ENCODE measurements around the gene RAET1E. TPM values are rescaled to one million over a fixed set of nuclear protein-coding genes. Genes with fewer than 3 reads are reported as not detected.

Gene RAET1E
- total and polyA plus RNA-seq, 9 of the 15 experiments (the other 6 are each of a cell fraction or from before 2014, with no cell fraction given), result not detected

DNA sequence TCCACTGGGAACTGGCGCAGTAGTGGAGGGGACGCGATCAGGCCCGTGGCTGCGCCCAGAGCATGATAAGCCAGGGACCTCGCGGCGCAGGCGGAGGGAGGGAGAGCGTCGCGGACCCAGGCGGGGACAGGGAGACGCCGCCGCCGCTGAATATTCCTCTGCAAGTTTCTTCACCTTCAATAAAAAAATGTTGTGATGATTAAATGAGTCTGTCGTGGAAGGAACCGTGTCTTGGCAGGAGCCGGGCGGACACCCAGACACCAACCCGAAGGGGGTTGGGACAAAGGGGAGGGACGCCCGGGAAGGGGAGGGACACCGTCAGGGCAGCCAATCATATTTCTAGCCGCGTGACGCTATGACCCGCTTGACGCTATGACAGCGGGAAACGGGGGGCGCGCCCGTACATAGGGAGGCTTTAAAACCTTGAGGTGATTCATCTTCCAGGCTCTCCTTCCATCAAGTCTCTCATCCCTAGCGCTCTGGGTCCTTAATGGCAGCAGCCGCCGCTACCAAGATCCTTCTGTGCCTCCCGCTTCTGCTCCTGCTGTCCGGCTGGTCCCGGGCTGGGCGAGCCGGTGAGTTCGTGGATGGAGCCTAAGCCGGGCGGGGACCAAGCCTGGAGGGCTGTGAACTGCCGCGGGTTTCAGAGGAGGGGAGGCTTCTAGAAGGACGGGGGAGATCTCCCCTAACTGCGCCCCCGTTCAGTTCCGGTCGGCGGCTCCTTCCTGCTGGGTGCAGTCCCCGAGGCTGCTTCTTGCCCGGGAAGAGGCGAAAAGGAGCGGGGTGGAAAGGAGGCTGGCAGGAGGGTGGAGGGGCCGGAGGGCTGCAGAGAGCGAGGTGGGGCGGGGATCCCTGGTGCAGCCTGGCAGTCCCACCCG is 43.9 kb upstream of the RAET1E start, which contains the start of gene ULBP2 (continued):
- TF ChIP-seq, protein P1, sequence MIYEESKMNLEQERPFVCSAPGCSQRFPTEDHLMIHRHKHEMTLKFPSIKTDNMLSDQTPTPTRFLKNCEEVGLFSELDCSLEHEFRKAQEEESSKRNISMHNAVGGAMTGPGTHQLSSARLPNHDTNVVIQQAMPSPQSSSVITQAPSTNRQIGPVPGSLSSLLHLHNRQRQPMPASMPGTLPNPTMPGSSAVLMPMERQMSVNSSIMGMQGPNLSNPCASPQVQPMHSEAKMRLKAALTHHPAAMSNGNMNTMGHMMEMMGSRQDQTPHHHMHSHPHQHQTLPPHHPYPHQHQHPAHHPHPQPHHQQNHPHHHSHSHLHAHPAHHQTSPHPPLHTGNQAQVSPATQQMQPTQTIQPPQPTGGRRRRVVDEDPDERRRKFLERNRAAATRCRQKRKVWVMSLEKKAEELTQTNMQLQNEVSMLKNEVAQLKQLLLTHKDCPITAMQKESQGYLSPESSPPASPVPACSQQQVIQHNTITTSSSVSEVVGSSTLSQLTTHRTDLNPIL (CRISPR knock-in tag; IDR thresholded peaks at IDR 0.05), result no peak
- TF ChIP-seq, protein P2, sequence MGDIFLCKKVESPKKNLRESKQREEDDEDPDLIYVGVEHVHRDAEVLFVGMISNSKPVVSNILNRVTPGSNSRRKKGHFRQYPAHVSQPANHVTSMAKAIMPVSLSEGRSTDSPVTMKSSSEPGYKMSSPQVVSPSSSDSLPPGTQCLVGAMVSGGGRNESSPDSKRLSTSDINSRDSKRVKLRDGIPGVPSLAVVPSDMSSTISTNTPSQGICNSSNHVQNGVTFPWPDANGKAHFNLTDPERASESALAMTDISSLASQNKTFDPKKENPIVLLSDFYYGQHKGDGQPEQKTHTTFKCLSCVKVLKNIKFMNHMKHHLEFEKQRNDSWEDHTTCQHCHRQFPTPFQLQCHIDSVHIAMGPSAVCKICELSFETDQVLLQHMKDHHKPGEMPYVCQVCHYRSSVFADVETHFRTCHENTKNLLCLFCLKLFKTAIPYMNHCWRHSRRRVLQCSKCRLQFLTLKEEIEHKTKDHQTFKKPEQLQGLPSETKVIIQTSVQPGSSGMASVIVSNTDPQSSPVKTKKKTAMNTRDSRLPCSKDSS (IDR thresholded peaks at IDR 0.05; ENCODE audit: low read depth, partially characterized antibody), result no peak
- TF ChIP-seq, protein P3, sequence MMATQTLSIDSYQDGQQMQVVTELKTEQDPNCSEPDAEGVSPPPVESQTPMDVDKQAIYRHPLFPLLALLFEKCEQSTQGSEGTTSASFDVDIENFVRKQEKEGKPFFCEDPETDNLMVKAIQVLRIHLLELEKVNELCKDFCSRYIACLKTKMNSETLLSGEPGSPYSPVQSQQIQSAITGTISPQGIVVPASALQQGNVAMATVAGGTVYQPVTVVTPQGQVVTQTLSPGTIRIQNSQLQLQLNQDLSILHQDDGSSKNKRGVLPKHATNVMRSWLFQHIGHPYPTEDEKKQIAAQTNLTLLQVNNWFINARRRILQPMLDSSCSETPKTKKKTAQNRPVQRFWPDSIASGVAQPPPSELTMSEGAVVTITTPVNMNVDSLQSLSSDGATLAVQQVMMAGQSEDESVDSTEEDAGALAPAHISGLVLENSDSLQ (IDR thresholded peaks at IDR 0.05), result peak; percentile 92
- no peak for TF ChIP-seq LEF1 (IDR thresholded peaks at IDR 0.05)
- TF ChIP-seq RBBP5 (IDR thresholded peaks at IDR 0.05; ENCODE audit: borderline replicate concordance, insufficient read depth, low read length, poor library complexity, severe bottlenecking), result peak; percentile 17
- TF ChIP-seq, protein P4, sequence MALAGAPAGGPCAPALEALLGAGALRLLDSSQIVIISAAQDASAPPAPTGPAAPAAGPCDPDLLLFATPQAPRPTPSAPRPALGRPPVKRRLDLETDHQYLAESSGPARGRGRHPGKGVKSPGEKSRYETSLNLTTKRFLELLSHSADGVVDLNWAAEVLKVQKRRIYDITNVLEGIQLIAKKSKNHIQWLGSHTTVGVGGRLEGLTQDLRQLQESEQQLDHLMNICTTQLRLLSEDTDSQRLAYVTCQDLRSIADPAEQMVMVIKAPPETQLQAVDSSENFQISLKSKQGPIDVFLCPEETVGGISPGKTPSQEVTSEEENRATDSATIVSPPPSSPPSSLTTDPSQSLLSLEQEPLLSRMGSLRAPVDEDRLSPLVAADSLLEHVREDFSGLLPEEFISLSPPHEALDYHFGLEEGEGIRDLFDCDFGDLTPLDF (CRISPR knock-in tag; IDR thresholded peaks at IDR 0.05), result peak; percentile 56; the same call in 1 of the 2 replicates
- TF ChIP-seq EGR1 (conservative IDR thresholded peaks at IDR 0.05), result no peak
- TF ChIP-seq, protein P5, sequence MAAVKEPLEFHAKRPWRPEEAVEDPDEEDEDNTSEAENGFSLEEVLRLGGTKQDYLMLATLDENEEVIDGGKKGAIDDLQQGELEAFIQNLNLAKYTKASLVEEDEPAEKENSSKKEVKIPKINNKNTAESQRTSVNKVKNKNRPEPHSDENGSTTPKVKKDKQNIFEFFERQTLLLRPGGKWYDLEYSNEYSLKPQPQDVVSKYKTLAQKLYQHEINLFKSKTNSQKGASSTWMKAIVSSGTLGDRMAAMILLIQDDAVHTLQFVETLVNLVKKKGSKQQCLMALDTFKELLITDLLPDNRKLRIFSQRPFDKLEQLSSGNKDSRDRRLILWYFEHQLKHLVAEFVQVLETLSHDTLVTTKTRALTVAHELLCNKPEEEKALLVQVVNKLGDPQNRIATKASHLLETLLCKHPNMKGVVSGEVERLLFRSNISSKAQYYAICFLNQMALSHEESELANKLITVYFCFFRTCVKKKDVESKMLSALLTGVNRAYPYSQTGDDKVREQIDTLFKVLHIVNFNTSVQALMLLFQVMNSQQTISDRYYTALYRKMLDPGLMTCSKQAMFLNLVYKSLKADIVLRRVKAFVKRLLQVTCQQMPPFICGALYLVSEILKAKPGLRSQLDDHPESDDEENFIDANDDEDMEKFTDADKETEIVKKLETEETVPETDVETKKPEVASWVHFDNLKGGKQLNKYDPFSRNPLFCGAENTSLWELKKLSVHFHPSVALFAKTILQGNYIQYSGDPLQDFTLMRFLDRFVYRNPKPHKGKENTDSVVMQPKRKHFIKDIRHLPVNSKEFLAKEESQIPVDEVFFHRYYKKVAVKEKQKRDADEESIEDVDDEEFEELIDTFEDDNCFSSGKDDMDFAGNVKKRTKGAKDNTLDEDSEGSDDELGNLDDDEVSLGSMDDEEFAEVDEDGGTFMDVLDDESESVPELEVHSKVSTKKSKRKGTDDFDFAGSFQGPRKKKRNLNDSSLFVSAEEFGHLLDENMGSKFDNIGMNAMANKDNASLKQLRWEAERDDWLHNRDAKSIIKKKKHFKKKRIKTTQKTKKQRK (IDR thresholded peaks at IDR 0.05; ENCODE audit: borderline replicate concordance, low read depth, low read length), result no peak
- TF ChIP-seq, protein P6, sequence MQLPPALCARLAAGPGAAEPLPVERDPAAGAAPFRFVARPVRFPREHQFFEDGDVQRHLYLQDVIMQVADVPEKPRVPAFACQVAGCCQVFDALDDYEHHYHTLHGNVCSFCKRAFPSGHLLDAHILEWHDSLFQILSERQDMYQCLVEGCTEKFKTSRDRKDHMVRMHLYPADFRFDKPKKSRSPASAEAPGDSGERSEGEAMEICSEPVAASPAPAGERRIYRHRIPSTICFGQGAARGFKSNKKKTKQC (CRISPR knock-in tag; IDR thresholded peaks at IDR 0.05), result peak; percentile 67
- TF ChIP-seq RFX1 (IDR thresholded peaks at IDR 0.05), result no peak
- peak; percentile 83 for TF ChIP-seq CREM (IDR thresholded peaks at IDR 0.05; ENCODE audit: low read depth)
- TF ChIP-seq ZNF316 (IDR thresholded peaks at IDR 0.05), result 0 out of 2 replicates have a peak, but pooled peaks have one; percentile 4
- TF ChIP-seq ZKSCAN1 (IDR thresholded peaks at IDR 0.05; ENCODE audit: low read depth, low read length), result no peak
- no peak for TF ChIP-seq ETS2 (tag; IDR thresholded peaks at IDR 0.05; ENCODE audit: borderline replicate concordance, poor library complexity, severe bottlenecking)
- peak; percentile 15 for TF ChIP-seq HNRNPLL (IDR thresholded peaks at IDR 0.05; ENCODE audit: low read depth, low read length, poor library complexity, severe bottlenecking)
- peak; percentile 66; the same call in 1 of the 2 replicates for TF ChIP-seq CTBP1 (IDR thresholded peaks at IDR 0.05; ENCODE audit: borderline replicate concordance)
- TF ChIP-seq SMARCE1 (IDR thresholded peaks at IDR 0.05), result 0 out of 2 replicates have a peak, but pooled peaks have one; percentile 32

Measured in K562 (cell line).